SK-N-MC (cell line): Measurements from ENCODE around the gene HAUS8.

Experiments used
- DNase-seq: peaks from one replicate; pipeline ENCODE4 v3.0.0-alpha.2; 2011; ENCODE audit warnings: low read depth, low spot score
- H3K27ac ChIP-seq: fragments of 200-600 bp; sonication (generic); 2 replicates; pipeline ENCODE4 v1.5.1; 2016; ENCODE audit warnings: mixed run types
- H3K36me3 ChIP-seq: fragments of 200-600 bp; sonication (generic); 2 replicates; pipeline ENCODE4 v1.6.1; 2017; ENCODE audit warnings: antibody characterized with exemption, low read length, mixed read lengths; ENCODE audit not compliant: insufficient read depth
- H3K4me3 ChIP-seq: fragments of 200-600 bp; sonication (generic); 2 replicates; pipeline ENCODE4 v1.5.1; 2016
- H3K9ac ChIP-seq: fragments of 200-600 bp; sonication (generic); 2 replicates; pipeline ENCODE4 v1.8.0; 2017; ENCODE audit warnings: mixed run types, mixed read lengths; ENCODE audit not compliant: insufficient read length
- H3K9me3 ChIP-seq: fragments of 200-600 bp; sonication (generic); 2 replicates; pipeline ENCODE4 v1.6.1; 2017; ENCODE audit warnings: low read depth, mild to moderate bottlenecking, antibody characterized with exemption, low read length, moderate library complexity, mixed read lengths
- EZH2 ChIP-seq: fragments of 200-600 bp; sonication (generic); IDR thresholded peaks from one replicate; pipeline ENCODE4 v1.6.1; 2017; ENCODE audit warnings: antibody characterized with exemption
- FOXP2 ChIP-seq: optimal IDR thresholded peaks from 2 replicates; pipeline ENCODE3; 2011; ENCODE audit warnings: mild to moderate bottlenecking, moderate library complexity; ENCODE audit not compliant: insufficient read depth; ENCODE audit errors: extremely low read length, control extremely low read depth
- POLR2AphosphoS5 ChIP-seq: IDR thresholded peaks from 2 replicates; pipeline ENCODE4 v1.6.1; 2012; ENCODE audit warnings: mild to moderate bottlenecking, low read depth, low read length, borderline replicate concordance

The HAUS8 gene

DNA sequence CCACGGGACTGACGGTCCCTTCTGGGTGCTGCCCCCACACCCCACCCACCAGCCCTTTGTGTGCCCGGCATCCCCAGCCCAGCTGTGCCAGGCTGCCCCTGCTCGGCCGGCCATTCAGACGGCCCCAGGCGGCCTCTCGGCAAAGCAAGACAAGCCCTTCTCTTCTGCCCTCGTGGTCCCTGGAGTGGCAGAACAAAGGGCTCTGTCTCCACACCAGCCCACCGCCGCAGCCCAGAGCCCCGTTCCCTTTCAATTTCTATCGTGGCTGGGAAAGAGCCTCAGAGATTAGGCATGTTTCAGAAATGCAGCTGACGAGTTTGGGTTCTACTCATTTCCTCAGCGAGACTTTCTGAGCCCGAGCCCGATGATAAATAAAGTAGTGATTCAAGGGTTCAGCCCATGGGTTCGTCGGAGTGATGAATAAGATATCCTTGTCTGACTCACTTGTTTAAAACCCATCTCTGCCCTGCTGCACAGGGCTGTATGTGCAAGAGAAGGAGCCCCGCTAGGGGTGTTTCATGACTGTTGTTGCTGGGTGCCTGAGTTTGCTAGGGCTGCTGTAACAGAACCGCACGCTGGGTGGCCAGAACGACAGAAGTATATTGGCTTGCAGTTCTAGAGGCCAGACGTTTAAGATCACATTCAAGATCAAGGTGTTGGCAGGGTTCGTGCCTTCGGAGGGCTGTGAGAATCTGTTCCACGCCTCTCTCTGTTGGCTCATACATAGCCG lies 4.6 kb upstream of the HAUS8 start:
- no peak overlapping the region for H3K9ac ChIP-seq
- no peak for DNase-seq
- no peak overlapping the region for H3K27ac ChIP-seq
- H3K36me3 ChIP-seq, result no peaks in the 10 kb centered on the region
- H3K9me3 ChIP-seq, result no peaks in the 10 kb centered on the region
- no peak overlapping the region for H3K4me3 ChIP-seq
- TF ChIP-seq EZH2 (no peak), FOXP2 (no peak), POLR2AphosphoS5 (no peak)

DNA sequence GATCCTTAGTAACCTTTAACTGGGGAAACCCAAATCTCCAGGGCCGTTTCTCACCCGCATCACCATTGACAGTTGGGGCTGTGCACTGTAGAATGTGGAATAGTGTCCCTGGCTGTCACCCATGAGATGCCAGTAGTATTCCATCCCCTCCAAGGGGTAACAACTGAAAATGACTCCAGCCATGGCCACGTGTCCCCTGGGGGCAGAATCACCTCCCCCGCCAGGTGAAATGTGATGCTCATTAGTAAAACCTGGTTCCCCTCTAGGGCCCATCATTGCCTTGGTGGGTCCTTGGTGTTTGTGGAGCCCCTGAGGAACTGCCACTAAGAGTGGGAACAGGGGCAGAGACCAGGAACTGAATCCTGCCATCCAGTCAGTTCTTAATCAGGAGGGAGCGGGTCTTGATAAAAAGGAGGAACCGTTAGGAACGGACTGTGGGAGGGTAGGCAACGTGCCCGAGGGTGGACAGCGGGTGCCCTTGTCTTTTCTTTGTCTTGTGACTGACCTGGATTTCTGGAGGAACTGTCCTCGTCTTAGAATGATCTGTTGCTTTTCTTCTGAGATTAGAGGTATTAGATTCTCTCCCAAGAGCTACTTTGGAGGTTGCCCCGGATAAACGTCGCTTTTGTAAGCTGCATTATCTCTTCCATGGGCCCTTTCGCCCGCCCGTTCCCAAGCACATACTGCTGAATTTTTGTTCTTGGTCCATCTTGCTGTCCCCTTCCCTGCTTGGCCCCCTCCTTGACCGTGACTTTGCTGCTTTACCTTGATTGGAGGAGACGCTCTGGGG lies 3.9 kb upstream of the HAUS8 start:
- no peak overlapping the region for H3K27ac ChIP-seq

DNA sequence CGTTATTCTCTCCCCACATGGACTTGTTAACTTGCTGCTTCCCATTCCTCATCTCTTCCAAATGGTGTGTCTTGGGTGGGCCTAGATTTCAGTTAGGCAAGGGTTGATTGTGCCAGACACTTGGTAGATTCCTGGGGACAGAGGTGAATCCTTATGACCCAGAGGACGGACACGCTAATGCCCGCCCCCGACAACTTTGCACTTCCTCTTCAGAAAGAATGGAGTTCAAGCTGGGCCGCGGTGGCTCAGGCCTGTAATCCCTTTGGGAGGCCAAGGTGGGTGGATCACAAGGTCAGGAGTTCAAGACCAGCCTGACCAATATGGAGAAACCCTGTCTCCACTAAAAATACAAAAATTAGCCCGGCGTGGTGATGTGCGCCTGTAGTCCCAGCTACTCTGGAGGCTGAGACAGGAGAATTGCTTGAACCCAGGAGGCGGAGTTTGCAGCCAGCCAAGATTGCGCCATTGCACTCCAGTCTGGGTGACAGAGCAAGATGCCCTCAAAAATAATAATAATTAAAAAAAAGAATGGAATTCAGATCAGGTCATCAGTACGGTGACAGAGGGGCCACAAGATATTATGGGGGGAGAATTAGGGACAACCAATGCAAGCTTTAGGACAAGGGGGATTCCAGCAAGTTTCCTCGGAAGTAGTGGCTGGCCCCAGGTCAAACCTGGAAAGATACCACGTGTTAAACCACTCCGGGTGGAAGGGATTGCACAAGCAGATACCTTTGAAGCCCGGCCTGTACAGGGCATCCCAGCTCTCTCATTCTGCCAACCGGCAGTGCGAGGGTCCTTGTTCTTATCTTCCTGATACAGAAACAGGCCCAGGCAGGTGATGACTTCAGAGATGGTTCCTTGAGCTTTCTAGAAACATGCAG lies 3.0 kb upstream of the HAUS8 start:
- TF ChIP-seq FOXP2, result no peak
- TF ChIP-seq EZH2, result no peak
- no peak for TF ChIP-seq POLR2AphosphoS5
- Histone ChIP-seq H3K9me3 (no peaks in the 10 kb centered on the region), H3K4me3 (no peak overlapping the region), H3K27ac (no peak overlapping the region), H3K9ac (no peak overlapping the region), H3K36me3 (peaks cover 2% of the 10 kb centered on the region; the same call in 1 of the 2 replicates)
- DNase-seq, result no peak

More for the DNA sequence above, 3.9 kb upstream of the HAUS8 start:
- no peaks in the 10 kb centered on the region for H3K9me3 ChIP-seq
- no peak for TF ChIP-seq FOXP2
- no peak for TF ChIP-seq POLR2AphosphoS5
- no peak for TF ChIP-seq EZH2
- no peak for DNase-seq
- no peak overlapping the region for H3K9ac ChIP-seq
- H3K36me3 ChIP-seq, result no peaks in the 10 kb centered on the region
- H3K4me3 ChIP-seq, result no peak overlapping the region

DNA sequence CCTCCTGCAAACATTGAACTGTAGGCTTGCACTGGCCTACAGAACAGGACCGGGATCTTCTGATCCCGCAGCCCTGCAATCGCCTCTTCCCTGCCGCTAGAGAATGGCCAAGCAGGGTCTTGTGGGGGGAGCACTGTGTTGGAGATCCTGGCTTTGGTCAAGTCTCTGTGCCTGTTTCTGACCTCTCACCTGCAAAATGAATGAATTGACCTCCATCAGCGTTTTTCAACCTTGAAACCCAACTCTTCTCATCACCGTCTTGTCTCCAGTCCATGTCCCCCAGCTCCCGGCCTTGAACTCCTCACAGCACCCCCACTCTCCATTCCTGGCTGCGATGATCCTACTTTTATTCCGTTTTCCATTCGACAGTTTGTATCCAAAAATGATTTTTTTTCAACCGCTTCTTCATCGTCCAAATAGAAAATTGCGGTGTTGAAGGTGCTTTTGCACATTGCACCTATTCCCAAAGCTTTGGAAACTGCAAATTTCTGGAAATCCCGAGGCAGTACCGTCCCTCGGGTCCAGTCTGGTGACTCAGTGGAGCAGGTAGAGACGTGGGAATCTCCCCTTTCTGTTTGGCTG lies 2.3 kb upstream of the HAUS8 start:
- Histone ChIP-seq H3K9me3 (no peaks in the 10 kb centered on the region), H3K27ac (no peak overlapping the region), H3K9ac (no peak overlapping the region), H3K4me3 (no peak overlapping the region), H3K36me3 (peaks cover 6% of the 10 kb centered on the region; the same call in 1 of the 2 replicates)
- DNase-seq, result no peak
- TF ChIP-seq EZH2, result no peak
- no peak for TF ChIP-seq POLR2AphosphoS5
- TF ChIP-seq FOXP2, result no peak

DNA sequence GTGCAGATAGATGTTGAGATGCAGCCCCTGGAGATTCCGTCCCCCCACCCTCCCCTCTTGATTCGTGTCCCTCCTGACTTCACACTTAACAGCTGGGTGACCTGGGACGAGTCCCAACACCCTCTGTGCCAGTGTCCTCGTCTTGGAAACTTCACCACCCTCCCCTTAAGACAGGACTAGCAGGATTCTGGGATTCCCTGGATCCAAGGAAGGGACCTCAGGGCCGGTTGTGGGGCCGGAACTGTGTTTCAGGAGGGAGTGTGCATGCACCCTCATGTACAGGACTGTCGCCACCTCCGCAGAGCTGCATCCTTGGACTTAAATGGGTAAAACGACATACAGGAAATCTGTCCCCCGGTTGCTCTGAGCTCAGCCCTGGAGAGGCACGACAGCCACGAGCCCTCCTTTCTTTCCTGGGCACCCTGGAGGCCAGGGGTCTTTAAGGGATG lies 1.3 kb upstream of the HAUS8 start:
- peak overlapping the region; percentile 77 for H3K9ac ChIP-seq
- no peaks in the 10 kb centered on the region for H3K9me3 ChIP-seq
- no peak overlapping the region for H3K27ac ChIP-seq
- TF ChIP-seq EZH2 (no peak), POLR2AphosphoS5 (no peak), FOXP2 (no peak)
- no peak for DNase-seq
- peaks cover 14% of the 10 kb centered on the region; the same call in 1 of the 2 replicates for H3K36me3 ChIP-seq
- peak overlapping the region; percentile 91 for H3K4me3 ChIP-seq

DNA sequence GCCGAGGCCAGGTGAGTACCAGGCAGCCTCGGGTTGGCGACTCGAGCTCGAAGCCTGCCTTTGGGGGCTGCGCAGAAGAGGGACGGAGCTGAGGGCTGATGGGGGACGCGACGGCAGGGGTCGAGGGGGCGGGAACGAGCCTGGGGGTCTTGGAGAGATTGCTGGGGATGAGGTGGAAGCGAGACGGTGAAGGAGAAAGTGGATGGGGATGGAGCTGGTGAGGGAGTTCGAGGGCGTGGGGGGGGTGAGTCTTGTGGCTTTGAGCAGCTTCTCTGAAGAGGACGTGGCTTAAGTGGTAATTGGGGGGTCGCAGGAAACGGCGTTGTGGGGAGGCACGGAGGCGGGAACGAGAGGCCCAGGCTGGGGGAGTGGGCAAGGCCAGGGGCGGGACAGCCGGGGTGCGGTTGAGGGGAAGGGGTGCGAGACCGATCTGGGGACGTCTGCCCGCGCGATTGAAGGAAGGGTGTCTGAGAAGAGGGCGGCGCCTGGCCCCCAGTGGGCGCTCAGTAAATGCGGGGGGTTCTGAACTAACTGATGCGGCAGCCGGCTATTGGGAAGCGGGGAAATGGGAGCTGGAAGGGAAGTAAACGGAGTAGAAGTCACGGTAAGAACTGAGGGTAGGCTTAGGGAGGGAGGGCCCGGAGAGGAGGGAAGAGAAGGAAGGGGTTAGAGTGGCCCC lies 751 bp upstream of the HAUS8 start:
- Histone ChIP-seq H3K36me3 (peaks cover 20% of the 10 kb centered on the region; the same call in 1 of the 2 replicates), H3K27ac (no peak overlapping the region), H3K9me3 (no peaks in the 10 kb centered on the region), H3K4me3 (peak overlapping the region; percentile 91), H3K9ac (peak overlapping the region; percentile 77)
- DNase-seq, result no peak
- no peak for TF ChIP-seq FOXP2
- no peak for TF ChIP-seq POLR2AphosphoS5
- TF ChIP-seq EZH2, result no peak

DNA sequence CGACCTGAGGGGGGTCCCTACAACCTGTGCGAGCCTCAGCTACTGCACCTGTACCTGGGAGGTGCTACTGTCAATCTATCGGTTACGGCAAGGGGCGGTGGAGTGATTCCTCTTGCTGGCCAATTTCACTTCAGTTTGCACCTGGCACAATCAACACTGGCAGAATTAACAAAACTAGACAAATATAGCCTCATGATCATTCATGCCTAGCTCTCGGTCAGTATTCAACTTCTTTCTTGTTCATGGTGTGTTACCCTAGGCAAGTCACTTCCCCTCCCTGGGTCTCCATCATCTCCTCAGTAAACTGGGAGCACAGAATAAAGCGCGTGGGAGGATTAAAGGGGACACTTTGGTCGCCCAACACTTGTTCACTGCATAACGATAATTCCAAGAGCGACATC lies 618 bp downstream of the HAUS8 start:
- Histone ChIP-seq H3K4me3 (peak overlapping the region; percentile 100), H3K9ac (peak overlapping the region; percentile 95), H3K27ac (peak overlapping the region; percentile 44; the same call in 1 of the 2 replicates), H3K36me3 (peaks cover 25% of the 10 kb centered on the region; the same call in 1 of the 2 replicates), H3K9me3 (no peaks in the 10 kb centered on the region)
- DNase-seq, result no peak
- no peak for TF ChIP-seq POLR2AphosphoS5
- no peak for TF ChIP-seq FOXP2
- no peak for TF ChIP-seq EZH2
